Panc1 (cell line): ENCODE measurements around the gene MOSMO. TPM values are rescaled to one million over a fixed set of nuclear protein-coding genes. Genes with fewer than 3 reads are reported as not detected.

Source experiments
- ATAC-seq: fragments of 200-7000 bp; cut with Tn5 transposase; 2 replicates; pipeline ENCODE4 v1.9.1; 2020; ENCODE audit warnings: mild to moderate bottlenecking, moderate library complexity
- BruUV-seq: library from RNA; stranded (reverse); fragments of 400-500 nt; replicated peaks from 2 replicates; lab custom pipeline; 2021; lab: Mats Ljungman, UMichigan
- CTCF ChIA-PET: fragments of 300-600 bp; sonication (Branson Sonifier 250); formaldehyde crosslinking; loops from one replicate; lab custom pipeline; 2022; ENCODE audit warnings: antibody characterized with exemption; lab: Charles Lee
- POLR2A ChIA-PET: fragments of 300-600 bp; sonication (Branson Sonifier 250); formaldehyde crosslinking; loops from one replicate; lab custom pipeline; 2022; ENCODE audit warnings: antibody characterized with exemption; lab: Charles Lee
- DNase-seq: peaks from one replicate; pipeline ENCODE4 v3.0.0-alpha.2; 2010; ENCODE audit warnings: low read depth, low spot score
- H3K27ac ChIP-seq: 2 replicates; pipeline ENCODE4 v1.5.1; 2011; ENCODE audit warnings: mild to moderate bottlenecking, low read length, inconsistent platforms
- H3K27me3 ChIP-seq: fragments of 200-500 bp; sonication (Bioruptor generic); 2 replicates; pipeline ENCODE4 v1.6.0; 2014; ENCODE audit warnings: low read length, inconsistent platforms; ENCODE audit not compliant: control insufficient read depth, insufficient read depth
- H3K36me3 ChIP-seq: fragments of 200-500 bp; sonication (Bioruptor generic); 2 replicates; pipeline ENCODE4 v1.5.1; 2014; ENCODE audit warnings: inconsistent platforms, mild to moderate bottlenecking, low read length, moderate library complexity; ENCODE audit not compliant: control insufficient read depth, insufficient read depth
- H3K4me1 ChIP-seq: 2 replicates; pipeline ENCODE4 v1.5.1; 2011; ENCODE audit warnings: inconsistent platforms, mild to moderate bottlenecking, low read length, moderate library complexity; ENCODE audit not compliant: control insufficient read depth, insufficient read depth
- H3K4me3 ChIP-seq, 2 experiments: 2 replicates each; pipeline ENCODE4 v1.5.1; 2011 to 2012; ENCODE audit warnings: low read depth in 2 of 2, low read length in 2 of 2, mild to moderate bottlenecking in 2 of 2, inconsistent platforms in 1 of 2, moderate library complexity in 1 of 2
- H3K9me3 ChIP-seq: fragments of 200-500 bp; sonication (Bioruptor generic); 2 replicates; pipeline ENCODE4 v1.5.1; 2014; ENCODE audit warnings: low read depth, mild to moderate bottlenecking, inconsistent platforms, low read length, moderate library complexity; ENCODE audit not compliant: control insufficient read depth, insufficient read depth
- POLR2AphosphoS5 ChIP-seq: IDR thresholded peaks from 2 replicates; pipeline ENCODE4 v1.6.1; 2012; ENCODE audit warnings: mild to moderate bottlenecking, low read depth, low read length, moderate library complexity
- REST ChIP-seq, 2 experiments: IDR thresholded peaks; 2 replicates each; pipeline ENCODE4 v1.6.1; 2011 to 2012; ENCODE audit warnings: low read depth in 2 of 2, control low read depth in 1 of 2, low read length in 1 of 2, mild to moderate bottlenecking in 1 of 2, moderate library complexity in 1 of 2; ENCODE audit not compliant: insufficient read depth in 1 of 2
- SIN3A ChIP-seq: IDR thresholded peaks from 2 replicates; pipeline ENCODE4 v1.6.1; 2012; ENCODE audit warnings: low read depth, mild to moderate bottlenecking, low read length, moderate library complexity, borderline replicate concordance; ENCODE audit not compliant: insufficient read depth
- TCF7L2 ChIP-seq: IDR thresholded peaks from 2 replicates; pipeline ENCODE4 v1.6.1; 2011; ENCODE audit warnings: mild to moderate bottlenecking, low read depth, low read length, inconsistent platforms
- in situ Hi-C: cut with HindIII; loops from 2 replicates; pipeline ENCODE4 v1.10.0; 2016; ENCODE audit warnings: low sequenced_read_pairs, low pct_unique_long_range_greater_than_20kb
- intact Hi-C: fragments of 100-400 bp; cut with micrococcal nuclease; formaldehyde crosslinking; loops from one replicate; pipeline ENCODE4 v1.10.0; 2022; ENCODE audit not compliant: unreplicated experiment
- total RNA-seq: library from RNA; stranded (reverse); gene quantifications from one replicate; pipeline ENCODE4 v1.2.1, GENCODE V29; 2021; ENCODE audit not compliant: unreplicated experiment
- TF ChIP-seq, protein P1 (sequence below): fragments of 450-650 bp; IDR thresholded peaks from 2 replicates; pipeline ENCODE4 v1.5.1; 2017; ENCODE audit warnings: mild to moderate bottlenecking

Gene MOSMO
- total RNA-seq, 1 experiment from 2014 or later = 20.6 TPM

DNA sequence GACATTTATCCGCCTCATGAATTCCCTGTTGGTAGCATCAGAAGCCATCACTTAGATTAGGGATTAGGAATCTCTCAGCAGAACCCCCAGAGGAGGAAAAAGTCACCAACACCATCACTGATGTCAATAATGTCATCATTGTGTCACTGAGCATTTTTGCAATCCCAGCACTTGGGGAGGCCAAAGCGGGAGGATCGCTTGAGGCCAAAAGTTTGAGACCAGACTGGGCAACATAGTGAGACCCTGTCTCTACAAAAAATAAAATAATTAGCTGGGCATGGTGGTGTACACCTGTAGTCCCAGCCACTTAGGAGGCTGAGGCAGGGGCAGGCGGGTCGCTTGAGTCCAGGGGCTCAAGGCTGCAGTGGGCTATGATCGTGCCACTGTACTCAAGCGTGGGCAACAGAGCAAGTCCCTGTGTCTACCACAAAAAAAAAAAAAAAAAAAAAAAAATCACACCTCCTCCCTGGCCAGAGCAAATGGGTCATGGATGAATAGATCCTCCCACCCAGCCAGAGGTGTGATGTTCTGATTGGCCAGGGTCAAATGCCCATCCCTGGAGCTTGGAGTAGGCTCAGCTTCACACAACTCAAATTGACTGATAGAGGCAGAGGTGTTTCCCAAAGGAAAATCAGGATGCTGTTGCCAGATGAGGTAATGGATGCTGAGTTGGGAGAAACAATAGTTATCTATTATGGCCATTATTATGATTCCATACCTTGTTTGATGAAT lies 116.0 kb downstream of the MOSMO start:
- no peaks in the 10 kb centered on the region for H3K9me3 ChIP-seq
- no peak overlapping the region for H3K27ac ChIP-seq
- H3K27me3 ChIP-seq = no peaks in the 10 kb centered on the region
- TF ChIP-seq, protein P1, sequence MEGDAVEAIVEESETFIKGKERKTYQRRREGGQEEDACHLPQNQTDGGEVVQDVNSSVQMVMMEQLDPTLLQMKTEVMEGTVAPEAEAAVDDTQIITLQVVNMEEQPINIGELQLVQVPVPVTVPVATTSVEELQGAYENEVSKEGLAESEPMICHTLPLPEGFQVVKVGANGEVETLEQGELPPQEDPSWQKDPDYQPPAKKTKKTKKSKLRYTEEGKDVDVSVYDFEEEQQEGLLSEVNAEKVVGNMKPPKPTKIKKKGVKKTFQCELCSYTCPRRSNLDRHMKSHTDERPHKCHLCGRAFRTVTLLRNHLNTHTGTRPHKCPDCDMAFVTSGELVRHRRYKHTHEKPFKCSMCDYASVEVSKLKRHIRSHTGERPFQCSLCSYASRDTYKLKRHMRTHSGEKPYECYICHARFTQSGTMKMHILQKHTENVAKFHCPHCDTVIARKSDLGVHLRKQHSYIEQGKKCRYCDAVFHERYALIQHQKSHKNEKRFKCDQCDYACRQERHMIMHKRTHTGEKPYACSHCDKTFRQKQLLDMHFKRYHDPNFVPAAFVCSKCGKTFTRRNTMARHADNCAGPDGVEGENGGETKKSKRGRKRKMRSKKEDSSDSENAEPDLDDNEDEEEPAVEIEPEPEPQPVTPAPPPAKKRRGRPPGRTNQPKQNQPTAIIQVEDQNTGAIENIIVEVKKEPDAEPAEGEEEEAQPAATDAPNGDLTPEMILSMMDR = no peak
- no peak for TF ChIP-seq REST (IDR thresholded peaks at IDR 0.05; ENCODE audit: insufficient read depth in 1 of 2, low read depth in 2 of 2, low read length in 1 of 2)
- no peak for TF ChIP-seq SIN3A
- TF ChIP-seq POLR2AphosphoS5 = no peak
- TF ChIP-seq TCF7L2 = no peak
- intact Hi-C loops (no loop called here), in situ Hi-C loops (no loop called here)
- BruUV-seq = no TSS peak
- ChIA-PET POLR2A (interaction anchor here (0.7 kb wide), 1 partner anchor 116 kb away, joined by 4 read pairs; no protein-coding TSS in a partner anchor), CTCF (interaction anchor here (0.7 to 1.4 kb wide), 2 partner anchors 9 to 25 kb away, joined by 3 to 5 read pairs; no protein-coding TSS in a partner anchor)
- H3K36me3 ChIP-seq = no peaks in the 10 kb centered on the region
- H3K4me1 ChIP-seq = no peaks in the 10 kb centered on the region
- ATAC-seq (no peak), DNase-seq (no peak)
- H3K4me3 ChIP-seq = no peak overlapping the region

- no peaks in the 10 kb centered on the region for H3K36me3 ChIP-seq
- H3K27me3 ChIP-seq = no peaks in the 10 kb centered on the region
- no peaks in the 10 kb centered on the region for H3K4me1 ChIP-seq
- ChIA-PET POLR2A (interaction anchor here (0.7 kb wide), 1 partner anchor 117 kb away, joined by 4 read pairs; no protein-coding TSS in a partner anchor), CTCF (interaction anchor here (0.7 kb wide), 1 partner anchor 8 kb away, joined by 5 read pairs; no protein-coding TSS in a partner anchor)
- intact Hi-C loops = no loop called here
- no peak overlapping the region for H3K27ac ChIP-seq
- ATAC-seq (no peak), DNase-seq (no peak)
- in situ Hi-C loops = no loop called here
- H3K9me3 ChIP-seq = no peaks in the 10 kb centered on the region
- TF ChIP-seq TCF7L2 = no peak
- TF ChIP-seq REST (IDR thresholded peaks at IDR 0.05; ENCODE audit: insufficient read depth in 1 of 2, low read depth in 2 of 2, low read length in 1 of 2) = no peak
- no peak for TF ChIP-seq POLR2AphosphoS5
- TF ChIP-seq, protein P1 = no peak
- TF ChIP-seq SIN3A = no peak
- no TSS peak for BruUV-seq
- no peak overlapping the region for H3K4me3 ChIP-seq
Measured at GRCh38 chr16:22124583-22125284, 116.8 kb downstream of the MOSMO start.
